ENCODE data around the gene ZDHHC3.

The ZDHHC3 gene

DNA sequence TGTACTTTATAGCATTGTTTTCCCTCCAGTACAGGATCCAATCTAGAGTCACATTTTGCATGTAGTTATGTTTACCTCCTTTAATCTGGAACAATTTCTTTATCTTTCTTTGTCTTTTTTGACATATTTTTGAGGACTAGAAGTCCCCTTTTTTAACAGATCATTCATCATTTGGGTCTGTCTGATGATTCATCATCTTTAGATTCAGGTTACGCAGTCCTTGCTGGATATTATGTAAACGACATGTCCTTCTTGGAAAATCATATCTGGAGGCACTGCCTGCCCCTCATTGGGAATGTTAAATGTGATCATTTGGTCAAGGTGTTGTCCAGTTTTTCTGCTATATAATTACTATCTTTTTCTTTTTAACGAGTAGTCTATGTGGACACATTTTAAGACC lies 83.3 kb downstream of the ZDHHC3 start:
- TF ChIP-seq, protein P1, sequence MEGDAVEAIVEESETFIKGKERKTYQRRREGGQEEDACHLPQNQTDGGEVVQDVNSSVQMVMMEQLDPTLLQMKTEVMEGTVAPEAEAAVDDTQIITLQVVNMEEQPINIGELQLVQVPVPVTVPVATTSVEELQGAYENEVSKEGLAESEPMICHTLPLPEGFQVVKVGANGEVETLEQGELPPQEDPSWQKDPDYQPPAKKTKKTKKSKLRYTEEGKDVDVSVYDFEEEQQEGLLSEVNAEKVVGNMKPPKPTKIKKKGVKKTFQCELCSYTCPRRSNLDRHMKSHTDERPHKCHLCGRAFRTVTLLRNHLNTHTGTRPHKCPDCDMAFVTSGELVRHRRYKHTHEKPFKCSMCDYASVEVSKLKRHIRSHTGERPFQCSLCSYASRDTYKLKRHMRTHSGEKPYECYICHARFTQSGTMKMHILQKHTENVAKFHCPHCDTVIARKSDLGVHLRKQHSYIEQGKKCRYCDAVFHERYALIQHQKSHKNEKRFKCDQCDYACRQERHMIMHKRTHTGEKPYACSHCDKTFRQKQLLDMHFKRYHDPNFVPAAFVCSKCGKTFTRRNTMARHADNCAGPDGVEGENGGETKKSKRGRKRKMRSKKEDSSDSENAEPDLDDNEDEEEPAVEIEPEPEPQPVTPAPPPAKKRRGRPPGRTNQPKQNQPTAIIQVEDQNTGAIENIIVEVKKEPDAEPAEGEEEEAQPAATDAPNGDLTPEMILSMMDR (IDR thresholded peaks at IDR 0.05): no peak
- Histone ChIP-seq H3K27me3 (no peaks in the 10 kb centered on the region), H3K27ac (no peak overlapping the region), H3K36me3 (no peaks in the 10 kb centered on the region), H3K4me1 (no peaks in the 10 kb centered on the region), H3K9me3 (no peaks in the 10 kb centered on the region), H3K4me3 (no peak overlapping the region)
- DNase-seq: no peak
- intact Hi-C loops (cut with DNase I; ENCODE audit: low total_unique reads): no loop called here

DNA sequence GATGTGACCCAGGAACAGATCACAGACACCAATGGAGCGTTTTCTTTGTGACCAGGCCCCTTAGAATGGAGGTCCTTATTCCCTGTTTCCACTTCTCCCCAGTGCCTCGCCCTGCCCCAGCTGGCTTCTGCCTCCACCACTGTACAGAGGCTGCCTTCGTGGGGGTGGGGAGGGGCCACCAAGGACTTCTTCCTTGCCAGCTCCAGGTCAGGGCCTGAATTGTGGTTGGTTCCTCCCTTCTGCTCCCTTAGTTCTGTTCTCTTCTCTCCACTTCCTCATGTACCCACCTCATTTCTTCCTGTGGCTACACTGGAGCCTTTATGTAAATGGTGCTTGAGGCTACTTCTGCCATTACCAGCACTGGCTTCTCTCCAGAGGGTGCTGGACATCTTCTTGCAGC lies 85.1 kb downstream of the ZDHHC3 start:
- no peaks in the 10 kb centered on the region for H3K9me3 ChIP-seq
- TF ChIP-seq, protein P1 (IDR thresholded peaks at IDR 0.05): no peak
- intact Hi-C loops (cut with DNase I; ENCODE audit: low total_unique reads): no loop called here
- DNase-seq: no peak
- no peak overlapping the region for H3K27ac ChIP-seq
- H3K27me3 ChIP-seq: no peaks in the 10 kb centered on the region
- no peaks in the 10 kb centered on the region for H3K36me3 ChIP-seq
- peaks cover 0 to 4% (median 0%) of the 10 kb centered on the region in 4 donors for H3K4me1 ChIP-seq
- H3K4me3 ChIP-seq: no peak overlapping the region

DNA sequence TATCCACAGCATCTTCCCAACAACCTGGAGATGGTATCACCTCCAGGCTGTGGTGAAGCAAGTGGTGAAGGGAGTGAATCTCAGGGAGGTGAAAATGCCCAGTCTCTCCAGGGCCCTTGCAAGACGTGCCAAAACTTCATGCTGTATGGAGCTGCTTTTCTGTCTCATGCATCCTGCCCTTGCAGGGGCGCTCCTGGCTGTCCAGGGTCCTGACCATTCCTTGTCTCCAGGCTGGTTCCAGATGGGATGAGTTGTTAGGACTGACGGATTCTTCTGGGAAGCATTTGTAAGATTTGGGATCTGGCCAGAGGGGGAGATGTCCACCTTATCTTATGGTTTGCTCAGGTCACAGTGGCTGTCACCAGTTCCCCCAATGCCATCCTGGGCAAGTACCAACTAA lies 85.7 kb downstream of the ZDHHC3 start:
- Histone ChIP-seq H3K27me3 (no peaks in the 10 kb centered on the region), H3K9me3 (no peaks in the 10 kb centered on the region), H3K36me3 (no peaks in the 10 kb centered on the region), H3K4me1 (peaks cover 0 to 10% (median 4%) of the 10 kb centered on the region in 4 donors), H3K4me3 (no peak overlapping the region), H3K27ac (no peak overlapping the region)
- no peak for DNase-seq
- TF ChIP-seq, protein P1 (IDR thresholded peaks at IDR 0.05): no peak
- intact Hi-C loops (cut with DNase I; ENCODE audit: low total_unique reads): no loop called here

DNA sequence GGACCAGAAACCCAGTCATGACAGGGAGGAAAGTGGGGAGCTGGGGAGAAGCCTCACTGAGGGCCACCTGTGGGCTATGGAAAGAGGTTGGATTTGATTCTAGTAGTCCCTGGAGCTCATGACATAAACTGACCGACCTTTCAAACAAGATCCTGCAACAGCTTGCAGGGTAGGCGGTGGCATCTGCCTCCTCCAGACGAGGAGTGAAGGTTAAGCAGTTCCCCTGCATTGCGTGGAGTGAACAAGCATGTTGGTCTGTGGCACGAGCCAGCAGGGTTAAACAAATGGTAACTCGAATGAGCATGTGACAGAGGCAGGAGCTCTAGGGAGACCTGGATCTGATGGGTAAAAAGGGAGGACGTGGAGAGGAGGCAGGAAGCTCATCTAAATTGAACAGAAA lies 88.9 kb downstream of the ZDHHC3 start:
- intact Hi-C loops (cut with DNase I; ENCODE audit: low total_unique reads): no loop called here

DNA sequence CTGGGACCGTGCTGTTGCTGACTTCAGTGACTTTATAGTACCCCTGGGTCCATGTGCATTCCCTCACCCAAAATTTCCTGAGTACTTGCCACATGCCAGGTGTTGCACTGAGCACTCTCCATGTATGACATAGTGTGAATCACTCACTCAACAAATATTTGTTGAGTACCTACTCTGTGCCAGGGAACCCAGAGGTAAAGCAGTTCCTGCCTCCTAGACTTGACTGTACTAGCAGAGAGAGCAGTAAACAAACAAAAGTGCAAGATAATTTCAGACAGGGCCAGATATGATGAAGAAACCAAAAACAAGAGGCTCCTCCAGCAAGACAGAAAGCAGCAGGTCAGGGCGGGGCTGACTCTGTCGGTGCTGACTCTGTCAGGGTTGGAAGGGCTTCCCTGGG lies 89.4 kb downstream of the ZDHHC3 start:
- intact Hi-C loops (cut with DNase I; ENCODE audit: low total_unique reads): no loop called here
- Histone ChIP-seq H3K27me3 (no peaks in the 10 kb centered on the region), H3K9me3 (no peaks in the 10 kb centered on the region), H3K27ac (no peak overlapping the region), H3K36me3 (no peaks in the 10 kb centered on the region), H3K4me3 (no peak overlapping the region), H3K4me1 (peaks cover 0 to 29% (median 20%) of the 10 kb centered on the region in 4 donors)
- DNase-seq: no peak
- TF ChIP-seq, protein P1 (IDR thresholded peaks at IDR 0.05): no peak

More for the DNA sequence above, 88.9 kb downstream of the ZDHHC3 start:
- H3K4me1 ChIP-seq: peaks cover 0 to 29% (median 20%) of the 10 kb centered on the region in 4 donors
- no peaks in the 10 kb centered on the region for H3K9me3 ChIP-seq
- H3K27ac ChIP-seq: no peak overlapping the region
- no peaks in the 10 kb centered on the region for H3K36me3 ChIP-seq
- no peak for DNase-seq
- TF ChIP-seq, protein P1 (IDR thresholded peaks at IDR 0.05): no peak
- H3K27me3 ChIP-seq: no peaks in the 10 kb centered on the region
- no peak overlapping the region for H3K4me3 ChIP-seq

DNA sequence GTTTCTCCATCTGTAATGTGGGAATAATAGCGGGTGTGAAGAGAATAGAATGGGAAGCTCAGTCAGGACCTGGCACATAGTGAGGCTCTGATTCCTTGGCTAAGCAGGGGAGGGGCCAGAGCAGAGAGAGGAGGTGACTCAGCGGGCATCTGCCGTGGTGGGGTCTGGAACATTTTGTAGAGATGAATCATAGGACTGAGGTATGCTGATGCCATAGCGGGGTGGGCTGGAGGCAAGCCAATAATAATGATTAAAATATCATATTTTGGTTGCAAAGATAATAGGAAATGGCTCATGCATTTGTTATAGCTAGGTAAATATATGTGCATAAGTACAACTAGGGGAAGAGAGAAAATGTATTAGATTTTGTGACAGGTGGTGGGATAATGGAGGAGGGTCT lies 90.4 kb downstream of the ZDHHC3 start:
- H3K27ac ChIP-seq: no peak overlapping the region
- no peaks in the 10 kb centered on the region for H3K36me3 ChIP-seq
- no peaks in the 10 kb centered on the region for H3K9me3 ChIP-seq
- H3K4me3 ChIP-seq: no peak overlapping the region
- H3K4me1 ChIP-seq: peaks cover 0 to 29% (median 20%) of the 10 kb centered on the region in 4 donors
- peak in 1 of 2 donors; percentile 75 for DNase-seq
- H3K27me3 ChIP-seq: no peaks in the 10 kb centered on the region
- TF ChIP-seq, protein P1 (IDR thresholded peaks at IDR 0.05): no peak
- intact Hi-C loops (cut with DNase I; ENCODE audit: low total_unique reads): no loop called here
